Ecto neural progenitor cell (in vitro differentiated cells): ENCODE data around the gene ADGRD1.

Experiments used
- DNase-seq: peaks from one replicate; pipeline ENCODE4 v3.0.0-alpha.2; 2018; ENCODE audit warnings: low spot score

The ADGRD1 gene

GRCh38 chr12:131162113-131162512 lies 208.4 kb downstream of the ADGRD1 start:
- no peak for DNase-seq

GRCh38 chr12:131163189-131163738 lies 209.6 kb downstream of the ADGRD1 start:
- DNase-seq = no peak

GRCh38 chr12:131164096-131164872 lies 210.6 kb downstream of the ADGRD1 start:
- DNase-seq = no peak

- no peak for DNase-seq
These were observed 213.0 kb downstream of the ADGRD1 start for GRCh38 chr12:131166717-131167116.

GRCh38 chr12:131167334-131167733 lies 213.6 kb downstream of the ADGRD1 start:
- no peak for DNase-seq

GRCh38 chr12:131171029-131171428 lies 217.3 kb downstream of the ADGRD1 start:
- no peak for DNase-seq

GRCh38 chr12:131174901-131175300 lies 221.2 kb downstream of the ADGRD1 start:
- no peak for DNase-seq

- DNase-seq = no peak
These were observed 222.6 kb downstream of the ADGRD1 start for GRCh38 chr12:131176266-131176665.

GRCh38 chr12:131176926-131177325 lies 223.2 kb downstream of the ADGRD1 start:
- no peak for DNase-seq

GRCh38 chr12:131177599-131177998 lies 223.9 kb downstream of the ADGRD1 start:
- DNase-seq = no peak

GRCh38 chr12:131187602-131188001 lies 233.9 kb downstream of the ADGRD1 start:
- no peak for DNase-seq

GRCh38 chr12:131188131-131189050 lies 234.7 kb downstream of the ADGRD1 start:
- DNase-seq = no peak

GRCh38 chr12:131189781-131190180 lies 236.1 kb downstream of the ADGRD1 start:
- DNase-seq = no peak

- no peak for DNase-seq
These were observed 237.3 kb downstream of the ADGRD1 start for GRCh38 chr12:131190965-131191364.
